Activated CD8-positive, alpha-beta T cell treated with anti-CD3 and anti-CD28 coated beads for 36 hours (primary cell): ENCODE results near the gene RAB6A. TPM values are rescaled to one million over a fixed set of nuclear protein-coding genes. Genes with fewer than 3 reads are reported as not detected.
"Not testable (repeated sequence)": the region's sequence is repeated elsewhere in the genome, so short reads cannot be mapped to it uniquely, and the experiment has no call there.

Source experiments
- ATAC-seq: fragments of 200-7000 bp; cut with Tn5 transposase; one replicate; pipeline ENCODE4 v1.10.0; 2021; ENCODE audit warnings: mild to moderate bottlenecking, moderate library complexity
- CTCF ChIA-PET: fragments of 350-600 bp; sonication (Branson Sonifier 250); formaldehyde crosslinking; loops from one replicate; lab custom pipeline; 2021; ENCODE audit warnings: antibody characterized with exemption; lab: Charles Lee
- POLR2A ChIA-PET: fragments of 350-600 bp; sonication (Branson Sonifier 250); formaldehyde crosslinking; loops from one replicate; lab custom pipeline; 2021; ENCODE audit warnings: antibody characterized with exemption; lab: Charles Lee
- DNase-seq: peaks from one replicate; pipeline ENCODE4 v3.0.0-alpha.2; 2020
- H3K27ac Mint-ChIP-seq: one replicate; pipeline ENCODE4 v1.8.0; 2021; ENCODE audit warnings: mild to moderate bottlenecking, mixed read lengths
- H3K27me3 Mint-ChIP-seq: one replicate; pipeline ENCODE4 v1.8.0; 2021; ENCODE audit warnings: mixed read lengths
- H3K36me3 Mint-ChIP-seq: one replicate; pipeline ENCODE4 v1.8.0; 2021; ENCODE audit warnings: low read depth, mixed read lengths
- H3K4me1 Mint-ChIP-seq: one replicate; pipeline ENCODE4 v1.8.0; 2021; ENCODE audit warnings: low read depth, mixed read lengths
- H3K4me3 Mint-ChIP-seq: one replicate; pipeline ENCODE4 v1.8.0; 2021; ENCODE audit warnings: mild to moderate bottlenecking, moderate library complexity, mixed read lengths
- H3K9me3 Mint-ChIP-seq: one replicate; pipeline ENCODE4 v1.8.0; 2021; ENCODE audit warnings: mixed read lengths
- CTCF ChIP-seq: fragments of 200-600 bp; IDR thresholded peaks from one replicate; pipeline ENCODE4 v1.8.0; 2022; ENCODE audit warnings: antibody characterized with exemption, mild to moderate bottlenecking
- intact Hi-C: fragments of 100-400 bp; cut with micrococcal nuclease; formaldehyde crosslinking; loops from one replicate; pipeline ENCODE4 v1.10.0; 2022
- total RNA-seq, 2 experiments: library from RNA; stranded (reverse); gene quantifications; one replicate each; pipeline ENCODE4 v1.2.3, GENCODE V29; 2021

Gene RAB6A
- total RNA-seq, 2 experiments from 2014 or later: 75.3 to 77.6 TPM

GRCh38 chr11:73783483-73784020, 22.7 kb upstream of the RAB6A start:
- TF ChIP-seq CTCF: no peak
- H3K36me3 Mint-ChIP-seq: no peaks in the 10 kb centered on the region
- no peaks in the 10 kb centered on the region for H3K27me3 Mint-ChIP-seq
- ATAC-seq: no peak
- POLR2A ChIA-PET: no interaction called here
- intact Hi-C loops: no loop called here
- no peak overlapping the region for H3K27ac Mint-ChIP-seq
- CTCF ChIA-PET: no interaction called here
- no peak overlapping the region for H3K4me3 Mint-ChIP-seq
- peaks cover 18% of the 10 kb centered on the region for H3K4me1 Mint-ChIP-seq
- no peak for DNase-seq
- H3K9me3 Mint-ChIP-seq: no peaks in the 10 kb centered on the region

GRCh38 chr11:73781303-73781702, 20.4 kb upstream of the RAB6A start:
- H3K4me1 Mint-ChIP-seq: peaks cover 13% of the 10 kb centered on the region
- H3K27me3 Mint-ChIP-seq: no peaks in the 10 kb centered on the region
- DNase-seq (no peak), ATAC-seq (no peak)
- no peak for TF ChIP-seq CTCF
- intact Hi-C loops: no loop called here
- POLR2A ChIA-PET: no interaction called here
- H3K4me3 Mint-ChIP-seq: no peak overlapping the region
- H3K36me3 Mint-ChIP-seq: no peaks in the 10 kb centered on the region
- no peaks in the 10 kb centered on the region for H3K9me3 Mint-ChIP-seq
- CTCF ChIA-PET: no interaction called here
- no peak overlapping the region for H3K27ac Mint-ChIP-seq

- DNase-seq (peak; percentile 99), ATAC-seq (peak; percentile 98)
- POLR2A ChIA-PET: interaction anchor here (0.8 to 2.7 kb wide), 7 partner anchors 9 to 201 kb away, joined by 3 to 26 read pairs (median 7); partner anchors contain the start of genes MRPL48 and RAB6A
- Mint-ChIP-seq H3K27ac (peak overlapping the region; percentile 99), H3K36me3 (no peaks in the 10 kb centered on the region), H3K27me3 (no peaks in the 10 kb centered on the region), H3K4me3 (peak overlapping the region; percentile 90), H3K4me1 (peaks cover 10% of the 10 kb centered on the region), H3K9me3 (no peaks in the 10 kb centered on the region)
- no peak for TF ChIP-seq CTCF
- CTCF ChIA-PET: interaction anchor here (0.7 to 1.6 kb wide), 5 partner anchors 9 to 55 kb away, joined by 3 to 8 read pairs (median 4); partner anchors contain the start of genes MRPL48 and RAB6A
- intact Hi-C loops: loop anchor here (1.0 kb wide), 1 partner anchor 18 kb away; the partner anchor contains the start of gene RAB6A
Measured at GRCh38 chr11:73779084-73779902, 18.4 kb upstream of the RAB6A start.

- DNase-seq, H3K36me3 Mint-ChIP-seq, H3K4me1 Mint-ChIP-seq, H3K9me3 Mint-ChIP-seq, H3K27ac Mint-ChIP-seq, POLR2A ChIA-PET, CTCF ChIA-PET, ATAC-seq, intact Hi-C loops, H3K4me3 Mint-ChIP-seq: not testable (repeated sequence)
- H3K27me3 Mint-ChIP-seq: peaks cover 11% of the 10 kb centered on the region
Measured at GRCh38 chr11:73770811-73771210, 9.9 kb upstream of the RAB6A start.

- no peaks in the 10 kb centered on the region for H3K4me1 Mint-ChIP-seq
- no peak overlapping the region for H3K4me3 Mint-ChIP-seq
- ATAC-seq (no peak), DNase-seq (no peak)
- TF ChIP-seq CTCF: no peak
- no peak overlapping the region for H3K27ac Mint-ChIP-seq
- ChIA-PET POLR2A (interaction anchor here (1.9 kb wide), 1 partner anchor 13 kb away, joined by 12 read pairs; no protein-coding TSS in a partner anchor), CTCF (no interaction called here)
- H3K9me3 Mint-ChIP-seq: no peaks in the 10 kb centered on the region
- intact Hi-C loops: no loop called here
- peaks cover 11% of the 10 kb centered on the region for H3K27me3 Mint-ChIP-seq
- H3K36me3 Mint-ChIP-seq: no peaks in the 10 kb centered on the region
Measured at GRCh38 chr11:73766763-73767162, 5.9 kb upstream of the RAB6A start.
